GM23338 (cell line): ENCODE data around the gene SLCO3A1. TPM values are rescaled to one million over a fixed set of nuclear protein-coding genes. Genes with fewer than 3 reads are reported as not detected.

ENCODE experiments used
- ATAC-seq: fragments of 200-7000 bp; cut with Tn5 transposase; 3 replicates; pipeline ENCODE4 v1.9.1; 2020
- DNase-seq: peaks from one replicate; pipeline ENCODE4 v3.0.0-alpha.2; 2015; ENCODE audit warnings: low spot score
- H2AFZ ChIP-seq: fragments of 200-600 bp; sonication (generic); 2 replicates; pipeline ENCODE4 v1.8.0; 2016; ENCODE audit warnings: antibody characterized with exemption, mild to moderate bottlenecking, moderate library complexity
- H3F3A ChIP-seq: fragments of 200-600 bp; sonication (generic); replicated peaks from 2 replicates; pipeline ENCODE4 v1.8.0; 2017; ENCODE audit warnings: antibody characterized with exemption, mixed run types, low read depth
- H3K27ac ChIP-seq: fragments of 200-600 bp; sonication (generic); 2 replicates; pipeline ENCODE4 v1.6.1; 2016; ENCODE audit warnings: low read depth
- H3K27me3 ChIP-seq: fragments of 200-600 bp; sonication (generic); 2 replicates; pipeline ENCODE4 v1.8.0; 2016; ENCODE audit warnings: mild to moderate bottlenecking, mixed run types, moderate library complexity; ENCODE audit not compliant: insufficient read depth
- H3K36me3 ChIP-seq: fragments of 200-600 bp; sonication (generic); 2 replicates; pipeline ENCODE4 v1.8.0; 2016; ENCODE audit warnings: mild to moderate bottlenecking; ENCODE audit not compliant: insufficient read depth
- H3K4me1 ChIP-seq: fragments of 200-600 bp; sonication (generic); 2 replicates; pipeline ENCODE4 v1.8.0; 2016; ENCODE audit warnings: mild to moderate bottlenecking, moderate library complexity; ENCODE audit not compliant: insufficient read depth
- H3K4me2 ChIP-seq: fragments of 200-600 bp; sonication (generic); 2 replicates; pipeline ENCODE4 v1.7.1; 2017; ENCODE audit warnings: mixed run types
- H3K4me3 ChIP-seq: fragments of 200-600 bp; sonication (generic); 2 replicates; pipeline ENCODE4 v1.6.1; 2016; ENCODE audit warnings: mixed run types
- H3K79me2 ChIP-seq: fragments of 200-600 bp; sonication (generic); replicated peaks from 2 replicates; pipeline ENCODE4 v1.8.0; 2017; ENCODE audit warnings: mild to moderate bottlenecking; ENCODE audit not compliant: insufficient read depth
- H3K9me2 ChIP-seq: fragments of 200-600 bp; sonication (generic); 2 replicates; pipeline ENCODE4 v1.8.0; 2017; ENCODE audit not compliant: insufficient read depth
- H4K20me1 ChIP-seq: fragments of 200-600 bp; sonication (generic); replicated peaks from 2 replicates; pipeline ENCODE4 v1.8.0; 2017; ENCODE audit warnings: mild to moderate bottlenecking; ENCODE audit not compliant: insufficient read depth
- H3K27ac Mint-ChIP-seq: 2 replicates; pipeline ENCODE4 v1.8.0; 2020; ENCODE audit warnings: inconsistent platforms, mild to moderate bottlenecking, moderate library complexity, mixed read lengths
- H3K27me3 Mint-ChIP-seq: 3 replicates; pipeline ENCODE4 v1.8.0; 2022; ENCODE audit warnings: low read depth, mild to moderate bottlenecking, moderate library complexity, mixed read lengths, inconsistent platforms; ENCODE audit not compliant: insufficient read depth, poor library complexity
- H3K36me3 Mint-ChIP-seq: 3 replicates; pipeline ENCODE4 v1.8.0; 2021; ENCODE audit warnings: low read depth, mild to moderate bottlenecking, inconsistent platforms, moderate library complexity, mixed read lengths
- H3K4me1 Mint-ChIP-seq: 3 replicates; pipeline ENCODE4 v1.8.0; 2020; ENCODE audit warnings: mild to moderate bottlenecking, inconsistent platforms, mixed read lengths
- H3K4me3 Mint-ChIP-seq: 3 replicates; pipeline ENCODE4 v1.8.0; 2021; ENCODE audit warnings: moderate library complexity, mild to moderate bottlenecking, inconsistent platforms, mixed read lengths
- H3K9me3 Mint-ChIP-seq: 3 replicates; pipeline ENCODE4 v1.8.0; 2020; ENCODE audit warnings: moderate library complexity, mild to moderate bottlenecking, inconsistent platforms, mixed read lengths
- CREB1 ChIP-seq: fragments of 250-450 bp; sonication (Bioruptor Pico); IDR thresholded peaks from 2 replicates; pipeline ENCODE4 v1.5.0; 2020; ENCODE audit warnings: low read depth, mild to moderate bottlenecking, moderate library complexity
- EZH2 ChIP-seq: fragments of 200-600 bp; sonication (generic); IDR thresholded peaks from one replicate; pipeline ENCODE4 v1.8.0; 2017; ENCODE audit warnings: antibody characterized with exemption, mild to moderate bottlenecking, low read depth; ENCODE audit not compliant: unreplicated experiment
- EZH2phosphoT487 ChIP-seq: fragments of 200-600 bp; sonication (generic); IDR thresholded peaks from one replicate; pipeline ENCODE4 v1.8.1; 2018; ENCODE audit warnings: antibody characterized with exemption; ENCODE audit not compliant: unreplicated experiment
- JUNB ChIP-seq: IDR thresholded peaks from one replicate; pipeline ENCODE4 v1.6.1; 2016; ENCODE audit warnings: antibody characterized with exemption; ENCODE audit not compliant: unreplicated experiment
- NANOG ChIP-seq: IDR thresholded peaks from 2 replicates; pipeline ENCODE4 v1.6.1; 2016; ENCODE audit warnings: antibody characterized with exemption, borderline replicate concordance
- POLR2AphosphoS5 ChIP-seq: IDR thresholded peaks from 2 replicates; pipeline ENCODE4 v1.6.1; 2016; ENCODE audit warnings: antibody characterized with exemption, low read depth
- REST ChIP-seq: IDR thresholded peaks from one replicate; pipeline ENCODE4 v1.6.1; 2018; ENCODE audit warnings: antibody characterized with exemption; ENCODE audit not compliant: unreplicated experiment
- STAT1 ChIP-seq: IDR thresholded peaks from one replicate; pipeline ENCODE4 v1.6.1; 2016; ENCODE audit warnings: antibody characterized with exemption; ENCODE audit not compliant: unreplicated experiment
- ZNF114 ChIP-seq: fragments of 250-450 bp; sonication (Bioruptor Pico); IDR thresholded peaks from 2 replicates; pipeline ENCODE4 v1.5.0; 2020; ENCODE audit warnings: mild to moderate bottlenecking, moderate library complexity
- ZNF331 ChIP-seq: fragments of 250-450 bp; sonication (Bioruptor Pico); IDR thresholded peaks from 2 replicates; pipeline ENCODE4 v1.5.0; 2020; ENCODE audit warnings: low read depth, mild to moderate bottlenecking, moderate library complexity
- ZNF462 ChIP-seq: fragments of 250-450 bp; sonication (Bioruptor Pico); IDR thresholded peaks from 2 replicates; pipeline ENCODE4 v1.5.0; 2020; ENCODE audit warnings: mild to moderate bottlenecking, moderate library complexity
- polyA plus RNA-seq: library from polyadenylated mRNA; unstranded; fragments of >200 nt; fragmentation: Nextera tagmentation; extraction: Ambion mirVana; gene quantifications from 2 replicates; pipeline ENCODE4 v1.2.1, GENCODE V29; 2016
- total RNA-seq: library from RNA; depleted of rRNA; stranded (reverse); fragments of >200 nt; shearing (Covaris generic); gene quantifications from 2 replicates; pipeline ENCODE4 v1.2.3, GENCODE V29; 2014
- TF ChIP-seq, protein P1 (sequence below): IDR thresholded peaks from 2 replicates; pipeline ENCODE4 v1.6.1; 2016; ENCODE audit warnings: antibody characterized with exemption
- TF ChIP-seq, protein P2 (sequence below), 2 experiments: fragments of 200-600 bp in 1 of 2; sonication (generic) in 1 of 2; conservative IDR thresholded peaks; 2 replicates each; pipeline versions ENCODE4 v1.5.1 to v1.6.1; 2016 to 2017; ENCODE audit warnings: antibody characterized with exemption in 2 of 2, low read depth in 2 of 2, mild to moderate bottlenecking in 2 of 2, moderate library complexity in 1 of 2

The SLCO3A1 gene
- total and polyA plus RNA-seq, 2 experiments from 2014 or later, result 7.3 to 9.4 TPM

DNA sequence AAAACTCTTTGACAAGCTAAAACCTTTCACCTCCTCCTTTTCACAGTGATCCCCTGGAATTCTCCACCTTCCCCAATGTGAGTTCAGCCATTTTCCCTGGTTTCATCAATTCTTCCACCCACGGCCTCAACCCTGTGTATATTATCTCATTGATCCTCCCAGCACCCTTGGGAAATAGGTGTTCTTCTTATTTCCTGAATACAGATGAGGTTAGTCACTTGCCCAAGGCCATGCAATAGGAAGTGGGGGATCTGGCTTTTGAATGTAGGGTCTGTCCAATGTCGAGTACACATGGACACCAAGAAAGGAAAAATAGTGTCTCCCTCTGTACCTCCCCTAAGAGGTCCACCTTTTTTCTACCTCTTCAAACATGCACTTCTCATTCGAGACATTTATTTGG is 277.4 kb downstream of the SLCO3A1 start:
- Histone ChIP-seq H3K36me3 (no peaks in the 10 kb centered on the region), H3K4me2 (no peak overlapping the region), H3K27ac (no peak overlapping the region), H3K27me3 (no peaks in the 10 kb centered on the region), H3K4me1 (peaks cover 9% of the 10 kb centered on the region), H4K20me1 (no peaks in the 10 kb centered on the region), H3K9me2 (no peaks in the 10 kb centered on the region), H2AFZ (no peak overlapping the region), H3K79me2 (no peaks in the 10 kb centered on the region), H3F3A (no peaks in the 10 kb centered on the region), H3K4me3 (no peak overlapping the region)
- Mint-ChIP-seq H3K4me3 (no peak overlapping the region; the same call in 2 of the 3 replicates), H3K27ac (no peak overlapping the region), H3K9me3 (no peaks in the 10 kb centered on the region), H3K4me1 (peaks cover 25% of the 10 kb centered on the region), H3K27me3 (peaks cover 5% of the 10 kb centered on the region), H3K36me3 (peaks cover 3% of the 10 kb centered on the region; the same call in 1 of the 3 replicates)
- no peak for DNase-seq
- no peak for ATAC-seq
- TF ChIP-seq EZH2, result no peak
- no peak for TF ChIP-seq ZNF462 (CRISPR knock-in tag)
- TF ChIP-seq JUNB, result no peak
- TF ChIP-seq ZNF331 (CRISPR knock-in tag), result no peak
- no peak for TF ChIP-seq EZH2phosphoT487
- TF ChIP-seq POLR2AphosphoS5, result no peak
- TF ChIP-seq STAT1, result no peak
- no peak for TF ChIP-seq NANOG
- TF ChIP-seq, protein P1, sequence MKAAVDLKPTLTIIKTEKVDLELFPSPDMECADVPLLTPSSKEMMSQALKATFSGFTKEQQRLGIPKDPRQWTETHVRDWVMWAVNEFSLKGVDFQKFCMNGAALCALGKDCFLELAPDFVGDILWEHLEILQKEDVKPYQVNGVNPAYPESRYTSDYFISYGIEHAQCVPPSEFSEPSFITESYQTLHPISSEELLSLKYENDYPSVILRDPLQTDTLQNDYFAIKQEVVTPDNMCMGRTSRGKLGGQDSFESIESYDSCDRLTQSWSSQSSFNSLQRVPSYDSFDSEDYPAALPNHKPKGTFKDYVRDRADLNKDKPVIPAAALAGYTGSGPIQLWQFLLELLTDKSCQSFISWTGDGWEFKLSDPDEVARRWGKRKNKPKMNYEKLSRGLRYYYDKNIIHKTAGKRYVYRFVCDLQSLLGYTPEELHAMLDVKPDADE, result no peak
- TF ChIP-seq REST, result no peak
- TF ChIP-seq ZNF114 (CRISPR knock-in tag), result no peak
- TF ChIP-seq CREB1 (CRISPR knock-in tag), result no peak
- TF ChIP-seq, protein P2, sequence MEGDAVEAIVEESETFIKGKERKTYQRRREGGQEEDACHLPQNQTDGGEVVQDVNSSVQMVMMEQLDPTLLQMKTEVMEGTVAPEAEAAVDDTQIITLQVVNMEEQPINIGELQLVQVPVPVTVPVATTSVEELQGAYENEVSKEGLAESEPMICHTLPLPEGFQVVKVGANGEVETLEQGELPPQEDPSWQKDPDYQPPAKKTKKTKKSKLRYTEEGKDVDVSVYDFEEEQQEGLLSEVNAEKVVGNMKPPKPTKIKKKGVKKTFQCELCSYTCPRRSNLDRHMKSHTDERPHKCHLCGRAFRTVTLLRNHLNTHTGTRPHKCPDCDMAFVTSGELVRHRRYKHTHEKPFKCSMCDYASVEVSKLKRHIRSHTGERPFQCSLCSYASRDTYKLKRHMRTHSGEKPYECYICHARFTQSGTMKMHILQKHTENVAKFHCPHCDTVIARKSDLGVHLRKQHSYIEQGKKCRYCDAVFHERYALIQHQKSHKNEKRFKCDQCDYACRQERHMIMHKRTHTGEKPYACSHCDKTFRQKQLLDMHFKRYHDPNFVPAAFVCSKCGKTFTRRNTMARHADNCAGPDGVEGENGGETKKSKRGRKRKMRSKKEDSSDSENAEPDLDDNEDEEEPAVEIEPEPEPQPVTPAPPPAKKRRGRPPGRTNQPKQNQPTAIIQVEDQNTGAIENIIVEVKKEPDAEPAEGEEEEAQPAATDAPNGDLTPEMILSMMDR (conservative IDR thresholded peaks at IDR 0.05; ENCODE audit: low read depth in 2 of 2), result no peak
